ENCODE measurements around the gene HSD11B1L. TPM values are rescaled to one million over a fixed set of nuclear protein-coding genes. Genes with fewer than 3 reads are reported as not detected.

Gene HSD11B1L
- total and polyA plus RNA-seq, 2 donors (not counting 3 experiments of a cell fraction or from before 2014, with no cell fraction given) = 4.4 to 9.1 TPM

DNA sequence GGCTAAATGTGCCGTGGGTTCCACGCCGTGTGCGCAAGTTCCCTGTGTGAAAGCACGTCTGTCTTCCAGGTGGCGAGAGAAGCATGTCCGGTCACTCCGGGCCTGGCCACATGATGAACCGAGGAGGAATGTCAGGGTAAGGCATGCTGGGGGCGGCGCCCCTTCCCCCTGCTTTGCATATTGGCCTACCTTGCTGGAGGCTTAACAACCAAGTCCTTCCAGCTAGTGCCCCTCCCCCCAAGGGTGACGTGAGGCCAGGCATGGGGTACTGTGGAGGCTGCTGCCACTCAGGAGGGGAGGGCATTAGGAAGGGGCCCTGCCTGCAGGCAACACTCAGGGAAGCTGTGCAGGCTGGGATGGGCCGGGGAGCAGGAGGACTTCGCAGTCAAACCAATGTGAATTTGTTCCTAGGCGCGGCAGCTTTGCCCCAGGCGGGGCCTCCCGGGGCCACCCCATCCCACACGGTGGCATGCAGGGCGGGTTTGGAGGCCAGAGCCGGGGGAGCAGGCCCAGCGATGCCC lies 13.0 kb upstream of the HSD11B1L start:
- Histone ChIP-seq H3K4me2 (ENCODE audit: insufficient read depth, low read length) (no peak overlapping the region), H3K79me2 (ENCODE audit: control insufficient read depth, insufficient read depth, low read length) (no peaks in the 10 kb centered on the region)
- TF ChIP-seq POLR2A (IDR thresholded peaks at IDR 0.05; ENCODE audit: low read depth, low read length) = no peak
- no peak for TF ChIP-seq EZH2 (IDR thresholded peaks at IDR 0.05; ENCODE audit: borderline replicate concordance, low read depth, low read length, severe bottlenecking)
- no peak for TF ChIP-seq POLR2AphosphoS5 (IDR thresholded peaks at IDR 0.05; ENCODE audit: insufficient read depth, low read depth, low read length)

DNA sequence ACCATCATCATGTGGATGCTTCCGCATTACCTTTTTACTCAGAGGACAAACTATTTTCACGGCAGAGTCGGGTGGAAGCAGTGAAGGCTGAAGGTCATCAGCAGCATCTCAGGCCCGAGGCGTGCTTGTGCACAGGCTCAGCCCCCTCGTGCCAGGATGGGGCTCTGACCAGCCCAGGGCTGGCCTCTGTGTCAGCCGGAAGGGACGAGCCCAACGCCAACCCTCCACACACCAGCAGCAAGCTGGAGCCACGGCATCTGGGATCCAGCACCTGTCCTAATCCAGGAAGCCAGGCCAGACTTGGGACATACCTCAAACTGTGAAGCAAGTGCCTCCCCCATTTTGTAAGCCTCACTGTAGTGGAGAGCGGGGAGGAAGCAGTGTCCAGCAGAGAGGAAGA lies 11.6 kb upstream of the HSD11B1L start:
- ChIA-PET CTCF (no interaction called here), POLR2A (no interaction called here)
- no peaks in the 10 kb centered on the region for H3K9me3 ChIP-seq (replicated peaks; ENCODE audit: control insufficient read depth, insufficient read depth, low read length)
- DNase-seq (ENCODE audit: low read depth, low spot score) = no peak
- FAIRE-seq = no peak
- H3K27me3 ChIP-seq (ENCODE audit: control insufficient read depth in 2 of 2, insufficient read depth in 2 of 2, low read length in 2 of 2) = no peaks in the 10 kb centered on the region
- no TSS peak for BruUV-seq (replicated peaks)
- peaks cover 11 to 42% of the 10 kb centered on the region in 2 experiments for H3K36me3 ChIP-seq (ENCODE audit: control insufficient read depth in 2 of 2, extremely low read depth in 1 of 2, insufficient read depth in 2 of 2, low read length in 2 of 2)
- no peak overlapping the region for H2AFZ ChIP-seq (ENCODE audit: low read depth, low read length)
- H3K9ac ChIP-seq (replicated peaks; ENCODE audit: extremely low read depth, insufficient read depth, low read length) = no peak overlapping the region
- intact Hi-C loops (cut with micrococcal nuclease) (no loop called here), dilution Hi-C loops (cut with MboI; ENCODE audit: extremely low pct_ligation_motif_present, low sequenced_read_pairs) (no loop called here)
- no peak overlapping the region for H3K4me2 ChIP-seq (ENCODE audit: insufficient read depth, low read length)
- no peaks in the 10 kb centered on the region for H3K9me1 ChIP-seq (replicated peaks; ENCODE audit: control insufficient read depth, extremely low read depth, insufficient read depth, low read length)
- no peak overlapping the region for H3K27ac ChIP-seq (ENCODE audit: insufficient read depth, low read depth, low read length)
- no peaks in the 10 kb centered on the region for H3K4me1 ChIP-seq (ENCODE audit: control insufficient read depth, extremely low read depth, insufficient read depth, low read length)
- no peak overlapping the region for H3K4me3 ChIP-seq (replicated peaks in 1 of 3; ENCODE audit: insufficient read depth in 1 of 3, low read depth in 1 of 3, low read length in 3 of 3)
- H3K79me2 ChIP-seq (ENCODE audit: control insufficient read depth, insufficient read depth, low read length) = no peaks in the 10 kb centered on the region
- TF ChIP-seq GATA2 (IDR thresholded peaks at IDR 0.05; ENCODE audit: insufficient read depth, insufficient read length, low read depth, low read length) (no peak), MYC (IDR thresholded peaks at IDR 0.05; ENCODE audit: low read depth, low read length) (no peak), JUN (IDR thresholded peaks at IDR 0.05; ENCODE audit: borderline replicate concordance, insufficient read depth, insufficient read length, low read depth) (no peak), POLR2AphosphoS5 (IDR thresholded peaks at IDR 0.05; ENCODE audit: insufficient read depth, low read depth, low read length) (no peak), EZH2 (IDR thresholded peaks at IDR 0.05; ENCODE audit: borderline replicate concordance, low read depth, low read length, severe bottlenecking) (no peak)
- H4K20me1 ChIP-seq (replicated peaks; ENCODE audit: control insufficient read depth, extremely low read depth, insufficient read depth, low read length) = no peaks in the 10 kb centered on the region

More for the DNA sequence above, 13.0 kb upstream of the HSD11B1L start:
- Histone ChIP-seq H3K9me3 (replicated peaks; ENCODE audit: control insufficient read depth, insufficient read depth, low read length) (no peaks in the 10 kb centered on the region), H2AFZ (ENCODE audit: low read depth, low read length) (no peak overlapping the region), H3K4me3 (replicated peaks in 1 of 3; ENCODE audit: insufficient read depth in 1 of 3, low read depth in 1 of 3, low read length in 3 of 3) (no peak overlapping the region), H4K20me1 (replicated peaks; ENCODE audit: control insufficient read depth, extremely low read depth, insufficient read depth, low read length) (no peaks in the 10 kb centered on the region), H3K4me1 (ENCODE audit: control insufficient read depth, extremely low read depth, insufficient read depth, low read length) (no peaks in the 10 kb centered on the region), H3K27ac (ENCODE audit: insufficient read depth, low read depth, low read length) (no peak overlapping the region), H3K36me3 (ENCODE audit: control insufficient read depth in 2 of 2, extremely low read depth in 1 of 2, insufficient read depth in 2 of 2, low read length in 2 of 2) (peaks cover 11 to 53% of the 10 kb centered on the region in 2 experiments), H3K27me3 (ENCODE audit: control insufficient read depth in 2 of 2, insufficient read depth in 2 of 2, low read length in 2 of 2) (no peaks in the 10 kb centered on the region), H3K9ac (replicated peaks; ENCODE audit: extremely low read depth, insufficient read depth, low read length) (no peak overlapping the region), H3K9me1 (replicated peaks; ENCODE audit: control insufficient read depth, extremely low read depth, insufficient read depth, low read length) (no peaks in the 10 kb centered on the region)
- ChIA-PET POLR2A (no interaction called here), CTCF (no interaction called here)
- no peak for DNase-seq (ENCODE audit: low read depth, low spot score)
- no peak for FAIRE-seq
- BruUV-seq (replicated peaks) = TSS peak; percentile 65
- intact Hi-C loops (cut with micrococcal nuclease) (no loop called here), dilution Hi-C loops (cut with MboI; ENCODE audit: extremely low pct_ligation_motif_present, low sequenced_read_pairs) (no loop called here)

Data from endothelial cell of umbilical vein (primary cell).